HG03354 (cell line): ENCODE results near the gene RARRES2.

ENCODE experiments used
- ATAC-seq: cut with Tn5 transposase; IDR thresholded peaks from one replicate; pipeline ENCODE4 v1.9.1; 2021; ENCODE audit warnings: mild to moderate bottlenecking; ENCODE audit not compliant: unreplicated experiment, poor library complexity, severe bottlenecking

RARRES2 gene

GRCh38 chr7:150377635-150378034 is 36.2 kb upstream of the RARRES2 start:
- ATAC-seq: no peak

DNA sequence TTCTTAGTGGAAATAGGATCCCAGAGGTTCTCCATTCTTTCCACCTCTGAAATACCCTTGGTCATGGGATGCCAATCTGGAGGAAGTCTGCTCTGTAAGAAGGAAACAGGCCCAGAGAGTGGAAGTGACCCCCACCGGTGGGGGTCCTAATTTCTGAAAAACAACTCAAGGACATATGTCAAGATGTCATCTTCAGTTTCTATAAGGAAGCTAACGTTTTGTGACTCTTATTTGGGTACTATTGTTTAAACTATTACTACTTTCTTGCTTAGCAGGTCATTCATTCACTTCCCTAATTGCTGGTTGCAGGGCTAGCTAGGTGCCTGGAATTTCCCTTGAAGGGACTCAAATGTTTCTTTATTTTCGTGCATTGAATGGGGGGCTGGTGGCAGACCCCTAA is 35.8 kb upstream of the RARRES2 start:
- peak; percentile 10 for ATAC-seq

GRCh38 chr7:150376560-150376959 is 35.1 kb upstream of the RARRES2 start:
- ATAC-seq: no peak

GRCh38 chr7:150375662-150376521 is 34.5 kb upstream of the RARRES2 start:
- peak; percentile 10 for ATAC-seq

- no peak for ATAC-seq
Observed at GRCh38 chr7:150374472-150374871, 33.0 kb upstream of the RARRES2 start.

GRCh38 chr7:150374026-150374425 is 32.6 kb upstream of the RARRES2 start:
- no peak for ATAC-seq

GRCh38 chr7:150373049-150373801 is 31.8 kb upstream of the RARRES2 start:
- no peak for ATAC-seq

- no peak for ATAC-seq
Observed at GRCh38 chr7:150372271-150373048, 31.0 kb upstream of the RARRES2 start.

- ATAC-seq: no peak
Observed at GRCh38 chr7:150371996-150372270, 30.5 kb upstream of the RARRES2 start.

DNA sequence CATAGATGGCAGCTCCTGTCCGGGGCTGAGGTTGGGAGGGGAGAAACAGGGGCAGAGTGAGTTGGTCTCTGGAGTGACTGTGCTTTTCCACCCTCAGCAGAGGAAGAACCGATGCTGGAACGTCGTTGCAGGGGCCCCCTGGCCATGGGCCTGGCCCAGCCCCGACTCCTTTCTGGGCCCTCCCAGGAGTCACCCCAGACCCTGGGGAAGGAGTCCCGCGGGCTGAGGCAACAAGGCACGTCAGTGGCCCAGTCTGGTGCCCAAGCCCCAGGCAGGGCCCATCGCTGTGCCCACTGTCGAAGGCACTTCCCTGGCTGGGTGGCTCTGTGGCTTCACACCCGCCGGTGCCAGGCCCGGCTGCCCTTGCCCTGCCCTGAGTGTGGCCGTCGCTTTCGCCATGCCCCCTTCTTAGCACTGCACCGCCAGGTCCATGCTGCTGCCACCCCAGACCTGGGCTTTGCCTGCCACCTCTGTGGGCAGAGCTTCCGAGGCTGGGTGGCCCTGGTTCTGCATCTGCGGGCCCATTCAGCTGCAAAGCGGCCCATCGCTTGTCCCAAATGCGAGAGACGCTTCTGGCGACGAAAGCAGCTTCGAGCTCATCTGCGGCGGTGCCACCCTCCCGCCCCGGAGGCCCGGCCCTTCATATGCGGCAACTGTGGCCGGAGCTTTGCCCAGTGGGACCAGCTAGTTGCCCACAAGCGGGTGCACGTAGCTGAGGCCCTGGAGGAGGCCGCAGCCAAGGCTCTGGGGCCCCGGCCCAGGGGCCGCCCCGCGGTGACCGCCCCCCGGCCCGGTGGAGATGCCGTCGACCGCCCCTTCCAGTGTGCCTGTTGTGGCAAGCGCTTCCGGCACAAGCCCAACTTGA is 29.9 kb upstream of the RARRES2 start:
- ATAC-seq: no peak

GRCh38 chr7:150370612-150371071 is 29.2 kb upstream of the RARRES2 start:
- ATAC-seq: no peak

GRCh38 chr7:150369748-150370501 is 28.5 kb upstream of the RARRES2 start:
- ATAC-seq: no peak

- ATAC-seq: peak; percentile 48
Observed at GRCh38 chr7:150368884-150369747, 27.7 kb upstream of the RARRES2 start.

DNA sequence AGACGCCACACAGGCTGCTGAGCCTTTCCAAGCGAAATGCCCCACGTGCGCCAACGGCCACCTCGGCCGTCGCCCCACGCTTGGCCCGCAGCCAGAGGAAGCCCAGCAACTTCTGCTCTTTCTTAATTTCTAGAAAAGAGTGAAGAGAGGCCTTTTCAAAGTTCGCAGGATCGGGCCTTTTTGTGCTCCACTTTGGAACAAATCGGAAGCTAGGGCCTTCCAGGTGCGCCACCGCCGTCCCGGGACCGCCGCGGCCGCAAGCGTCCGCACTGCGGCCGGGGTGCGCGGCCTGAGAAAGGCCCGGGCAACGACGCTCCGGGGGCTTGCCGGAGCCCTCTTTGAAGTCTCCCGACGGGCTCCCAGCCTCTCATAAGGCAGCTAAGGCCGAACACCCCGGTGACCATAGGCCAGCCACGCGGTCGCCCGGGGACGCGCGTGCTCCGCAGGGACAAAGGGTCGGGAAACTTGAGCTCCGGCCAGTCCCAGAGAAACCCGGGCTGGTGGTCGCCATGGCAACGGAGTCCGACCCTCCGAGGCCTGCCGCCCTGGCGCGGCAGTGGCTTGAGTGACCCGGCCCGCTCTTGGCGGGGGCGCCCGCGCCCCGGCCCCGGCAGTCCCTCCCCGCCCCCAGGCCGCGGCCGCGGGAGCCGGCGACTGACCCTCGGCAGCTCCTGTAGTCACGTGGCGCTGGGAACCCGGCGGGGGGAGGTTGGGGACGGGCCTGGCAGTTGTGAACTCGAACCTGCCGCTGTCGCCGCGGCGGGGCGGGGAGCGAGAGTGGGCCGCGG is 26.9 kb upstream of the RARRES2 start, which contains the start of gene REPIN1:
TSS of gene REPIN1 (plus strand) at position 727 of the 788 bp plus-strand sequence. CDS start 890 bp downstream, outside the sequence.
- ATAC-seq: peak; percentile 51

DNA sequence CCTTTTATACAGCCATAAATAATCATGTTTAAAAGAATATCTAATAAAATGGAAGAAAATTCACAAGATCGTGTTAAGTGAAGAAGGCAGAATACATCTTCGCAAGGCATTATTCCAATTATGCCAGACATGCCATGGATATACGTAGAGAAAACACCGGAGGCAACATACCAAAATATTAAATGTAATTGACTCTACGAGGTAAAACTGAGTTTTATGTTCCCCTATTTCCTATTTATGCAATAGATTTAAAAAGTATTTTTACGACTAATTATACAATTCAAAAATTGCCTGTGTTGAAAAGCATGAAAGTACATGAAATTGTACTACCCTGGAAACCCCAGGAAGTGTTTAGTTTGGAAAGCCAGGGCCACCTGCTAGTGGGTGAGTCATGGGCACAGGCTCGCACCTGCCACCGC is 26.3 kb upstream of the RARRES2 start:
- no peak for ATAC-seq

- ATAC-seq: no peak
Observed at GRCh38 chr7:150365673-150366398, 24.4 kb upstream of the RARRES2 start.
